ENCODE results near the gene SLC15A1.

Gene SLC15A1

GRCh38 chr13:98752467-98753290 lies at the start of gene SLC15A1:
TSS of gene SLC15A1 (minus strand) at chr13:98752672. CDS start at chr13:98752598, 74 bp downstream.
- no peak for DNase-seq (ENCODE audit: low read depth in 2 of 2)

GRCh38 chr13:98801626-98802418 lies 49.4 kb upstream of the SLC15A1 start:
- DNase-seq (ENCODE audit: low read depth in 2 of 2): no peak

- DNase-seq (ENCODE audit: low read depth in 2 of 2): no peak
These were observed 47.6 kb upstream of the SLC15A1 start for GRCh38 chr13:98800078-98800477.

- DNase-seq (ENCODE audit: low read depth in 2 of 2): no peak
These were observed 46.6 kb upstream of the SLC15A1 start for GRCh38 chr13:98798849-98799645.

GRCh38 chr13:98797456-98797855 lies 45.0 kb upstream of the SLC15A1 start:
- DNase-seq (ENCODE audit: low read depth in 2 of 2): no peak

GRCh38 chr13:98796798-98797197 lies 44.3 kb upstream of the SLC15A1 start:
- DNase-seq (ENCODE audit: low read depth in 2 of 2): no peak

GRCh38 chr13:98796191-98796590 lies 43.7 kb upstream of the SLC15A1 start:
- no peak for DNase-seq (ENCODE audit: low read depth in 2 of 2)

GRCh38 chr13:98795220-98795619 lies 42.7 kb upstream of the SLC15A1 start:
- DNase-seq (ENCODE audit: low read depth in 2 of 2): no peak

GRCh38 chr13:98794498-98794897 lies 42.0 kb upstream of the SLC15A1 start:
- no peak for DNase-seq (ENCODE audit: low read depth in 2 of 2)

- DNase-seq (ENCODE audit: low read depth in 2 of 2): no peak
These were observed 40.5 kb upstream of the SLC15A1 start for GRCh38 chr13:98792785-98793495.

GRCh38 chr13:98792321-98792720 lies 39.8 kb upstream of the SLC15A1 start:
- no peak for DNase-seq (ENCODE audit: low read depth in 2 of 2)

GRCh38 chr13:98791611-98792010 lies 39.1 kb upstream of the SLC15A1 start:
- DNase-seq (ENCODE audit: low read depth in 2 of 2): no peak

- DNase-seq (ENCODE audit: low read depth in 2 of 2): no peak
These were observed 35.5 kb upstream of the SLC15A1 start for GRCh38 chr13:98787996-98788395.

- no peak for DNase-seq (ENCODE audit: low read depth in 2 of 2)
These were observed 34.7 kb upstream of the SLC15A1 start for GRCh38 chr13:98787173-98787572.

GRCh38 chr13:98786023-98786422 lies 33.6 kb upstream of the SLC15A1 start:
- no peak for DNase-seq (ENCODE audit: low read depth in 2 of 2)

- no peak for DNase-seq (ENCODE audit: low read depth in 2 of 2)
These were observed 32.9 kb upstream of the SLC15A1 start for GRCh38 chr13:98785405-98785804.

GRCh38 chr13:98784666-98785065 lies 32.2 kb upstream of the SLC15A1 start:
- DNase-seq (ENCODE audit: low read depth in 2 of 2): no peak

GRCh38 chr13:98783856-98784478 lies 31.5 kb upstream of the SLC15A1 start:
- DNase-seq (ENCODE audit: low read depth in 2 of 2): no peak

- no peak for DNase-seq (ENCODE audit: low read depth in 2 of 2)
These were observed 30.2 kb upstream of the SLC15A1 start for GRCh38 chr13:98782654-98783053.

- DNase-seq (ENCODE audit: low read depth in 2 of 2): no peak
These were observed 29.4 kb upstream of the SLC15A1 start for GRCh38 chr13:98781905-98782304.

- no peak for DNase-seq (ENCODE audit: low read depth in 2 of 2)
These were observed 29.0 kb upstream of the SLC15A1 start for GRCh38 chr13:98781470-98781869.
